GM12872 (cell line): ENCODE data around the gene FYTTD1.
A peak's percentile ranks its signal among the peaks of the same experiment; 100 is the strongest.

ENCODE experiments used
- TF ChIP-seq, protein P1 (sequence below): IDR thresholded peaks from 3 replicates; pipeline ENCODE4 v1.5.1; 2011; ENCODE audit warnings: low read depth, mild to moderate bottlenecking, low read length, moderate library complexity; ENCODE audit not compliant: insufficient read depth

The FYTTD1 gene

DNA sequence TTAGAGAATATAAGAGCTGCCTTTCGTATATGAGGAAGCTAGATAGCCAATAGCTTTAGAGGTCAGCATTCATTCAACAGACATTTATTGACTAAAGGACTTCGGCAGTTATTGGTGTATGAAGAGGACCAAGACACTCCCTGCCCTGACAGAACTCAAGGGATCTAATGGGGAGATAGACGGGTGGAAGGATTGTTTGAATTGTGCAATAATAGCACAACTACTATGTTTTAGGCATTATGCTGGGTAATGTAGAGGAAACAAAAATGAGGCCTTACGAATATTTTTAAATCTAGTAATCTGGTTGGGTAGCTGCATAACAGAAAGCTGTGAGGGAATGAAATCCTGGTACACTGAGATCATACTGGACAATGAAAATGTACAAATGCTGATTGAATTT, 46.4 kb downstream of the FYTTD1 start:
- TF ChIP-seq, protein P1, sequence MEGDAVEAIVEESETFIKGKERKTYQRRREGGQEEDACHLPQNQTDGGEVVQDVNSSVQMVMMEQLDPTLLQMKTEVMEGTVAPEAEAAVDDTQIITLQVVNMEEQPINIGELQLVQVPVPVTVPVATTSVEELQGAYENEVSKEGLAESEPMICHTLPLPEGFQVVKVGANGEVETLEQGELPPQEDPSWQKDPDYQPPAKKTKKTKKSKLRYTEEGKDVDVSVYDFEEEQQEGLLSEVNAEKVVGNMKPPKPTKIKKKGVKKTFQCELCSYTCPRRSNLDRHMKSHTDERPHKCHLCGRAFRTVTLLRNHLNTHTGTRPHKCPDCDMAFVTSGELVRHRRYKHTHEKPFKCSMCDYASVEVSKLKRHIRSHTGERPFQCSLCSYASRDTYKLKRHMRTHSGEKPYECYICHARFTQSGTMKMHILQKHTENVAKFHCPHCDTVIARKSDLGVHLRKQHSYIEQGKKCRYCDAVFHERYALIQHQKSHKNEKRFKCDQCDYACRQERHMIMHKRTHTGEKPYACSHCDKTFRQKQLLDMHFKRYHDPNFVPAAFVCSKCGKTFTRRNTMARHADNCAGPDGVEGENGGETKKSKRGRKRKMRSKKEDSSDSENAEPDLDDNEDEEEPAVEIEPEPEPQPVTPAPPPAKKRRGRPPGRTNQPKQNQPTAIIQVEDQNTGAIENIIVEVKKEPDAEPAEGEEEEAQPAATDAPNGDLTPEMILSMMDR, result no peak

DNA sequence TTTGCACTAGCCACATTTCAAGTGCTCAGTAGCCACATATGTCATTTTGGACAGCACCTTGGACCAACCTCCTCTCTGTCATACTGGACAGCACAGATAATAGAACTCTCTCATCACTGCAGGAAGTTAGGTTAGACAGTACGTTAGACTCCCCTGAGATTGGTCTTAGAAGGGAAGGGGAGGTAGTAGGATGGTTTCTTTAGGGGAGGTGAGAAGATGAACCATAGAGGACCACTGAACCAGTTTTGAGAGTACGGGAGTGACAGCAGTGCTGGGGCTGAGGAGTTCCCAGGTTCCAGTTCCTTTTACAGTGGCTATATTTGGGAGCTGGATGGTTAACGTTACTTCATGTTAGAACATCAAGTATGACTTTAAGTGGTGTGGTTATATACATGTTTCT, 49.2 kb downstream of the FYTTD1 start:
- TF ChIP-seq, protein P1, result no peak

DNA sequence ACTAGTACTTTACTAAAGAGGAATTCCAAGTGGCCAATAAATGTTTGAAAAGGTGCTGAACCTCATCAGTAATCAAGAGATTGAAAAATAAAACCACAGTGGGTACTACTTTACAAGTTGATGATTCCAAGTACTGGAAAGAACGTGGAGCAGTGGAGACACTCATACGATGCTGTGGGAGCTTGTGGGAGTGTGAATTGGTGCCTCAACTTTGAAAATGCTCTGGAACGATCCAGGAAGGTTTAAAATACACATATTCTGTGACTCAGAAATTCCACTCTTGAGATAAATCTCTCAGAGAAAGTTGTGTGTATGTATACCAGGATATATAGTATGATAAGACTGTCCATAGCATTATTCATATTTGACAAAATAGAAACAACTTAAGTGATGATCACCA, 50.7 kb downstream of the FYTTD1 start:
- TF ChIP-seq, protein P1, result no peak

DNA sequence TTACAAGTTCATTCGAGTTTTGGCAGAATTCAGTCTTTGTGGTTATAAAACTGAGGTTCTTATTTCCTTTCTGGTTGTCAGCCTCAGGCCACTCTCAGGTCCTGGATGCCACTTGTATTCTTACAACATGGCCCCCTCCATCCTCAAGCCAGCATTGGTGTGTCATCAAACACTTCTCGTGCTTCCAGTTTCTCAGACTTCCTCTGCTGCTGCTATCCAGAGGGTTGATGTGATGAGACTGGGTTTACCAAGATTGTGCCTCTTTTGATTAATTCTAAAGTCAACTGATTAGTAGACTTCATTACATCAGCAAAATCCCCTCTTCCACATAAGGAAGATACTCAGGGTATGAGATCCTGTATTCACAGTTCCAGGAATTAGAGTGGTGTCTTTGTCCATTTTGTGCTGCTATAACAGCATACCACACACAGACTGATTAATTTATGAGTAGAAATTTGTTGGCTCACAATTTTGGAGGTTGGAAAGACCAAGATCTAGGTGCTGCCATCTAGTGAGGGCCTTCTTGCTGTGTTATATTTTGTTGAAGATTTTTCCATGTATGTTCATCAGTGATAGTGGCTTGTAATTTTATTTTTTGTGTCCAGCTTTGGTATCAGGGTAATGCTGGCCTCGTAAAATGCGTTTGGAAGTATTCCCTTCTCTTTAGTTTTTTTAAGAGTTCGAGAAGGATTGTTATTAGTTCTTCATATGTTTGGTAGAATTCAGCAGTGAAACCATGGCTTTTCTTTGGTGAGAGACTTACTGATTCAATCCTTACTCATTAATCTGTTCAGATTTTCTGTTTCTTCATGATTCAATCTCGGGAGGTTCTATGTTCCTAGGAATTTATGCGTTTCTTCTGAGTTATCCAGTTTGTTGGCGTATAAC, 52.5 kb downstream of the FYTTD1 start:
- TF ChIP-seq, protein P1, result peak; percentile 54; the same call in 2 of the 3 replicates

DNA sequence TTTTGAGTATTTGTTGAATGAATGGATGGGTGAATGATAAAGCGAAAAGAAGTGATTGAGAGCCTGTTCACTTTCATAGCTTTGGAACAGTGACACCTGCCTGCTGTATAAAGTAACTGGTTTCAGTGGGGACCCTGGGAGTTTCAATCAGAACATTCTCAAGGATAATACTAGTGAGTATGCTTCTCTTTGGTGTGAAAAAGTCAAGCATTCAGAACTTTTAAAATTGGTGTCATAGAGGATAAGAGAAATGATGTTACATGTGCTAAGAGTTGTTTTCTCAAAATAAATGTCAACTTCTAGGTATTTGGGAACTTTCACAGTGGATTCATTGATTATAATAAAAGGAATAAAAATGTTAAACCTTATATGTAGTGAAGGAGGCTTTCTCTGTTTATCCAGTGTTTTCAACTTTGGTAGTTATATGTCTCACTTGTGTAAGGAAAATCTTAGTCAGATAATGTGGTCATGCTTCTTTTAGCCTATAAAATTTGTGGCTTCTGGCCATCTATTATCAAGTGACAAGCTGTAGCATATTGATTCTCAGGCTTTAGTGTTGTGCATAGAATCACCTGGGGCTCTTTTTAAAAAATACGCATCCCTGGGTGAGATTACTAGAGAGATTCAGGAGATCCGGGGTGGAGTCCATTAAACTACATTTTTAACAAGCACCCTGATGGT, 53.2 kb downstream of the FYTTD1 start:
- TF ChIP-seq, protein P1, result peak; percentile 29; the same call in 1 of the 3 replicates

DNA sequence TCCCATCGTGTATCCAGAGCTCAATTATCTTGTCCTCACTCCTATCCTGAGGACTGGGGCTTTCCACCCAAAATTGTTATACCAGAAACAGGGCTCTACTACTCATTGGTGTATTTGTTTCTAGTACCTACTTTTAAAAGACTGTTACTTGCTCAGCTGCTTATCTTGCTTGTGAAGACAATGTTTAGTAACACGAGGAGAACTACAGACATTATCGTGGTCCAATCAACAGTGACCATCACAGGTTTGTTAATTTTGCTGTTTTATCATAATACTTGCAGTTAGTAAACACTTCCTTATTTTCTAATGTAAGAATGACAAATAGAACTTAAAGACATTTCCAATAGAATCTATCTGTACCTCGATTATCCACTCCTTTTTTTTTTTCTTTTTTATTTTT, 54.8 kb downstream of the FYTTD1 start:
- TF ChIP-seq, protein P1, result no peak

DNA sequence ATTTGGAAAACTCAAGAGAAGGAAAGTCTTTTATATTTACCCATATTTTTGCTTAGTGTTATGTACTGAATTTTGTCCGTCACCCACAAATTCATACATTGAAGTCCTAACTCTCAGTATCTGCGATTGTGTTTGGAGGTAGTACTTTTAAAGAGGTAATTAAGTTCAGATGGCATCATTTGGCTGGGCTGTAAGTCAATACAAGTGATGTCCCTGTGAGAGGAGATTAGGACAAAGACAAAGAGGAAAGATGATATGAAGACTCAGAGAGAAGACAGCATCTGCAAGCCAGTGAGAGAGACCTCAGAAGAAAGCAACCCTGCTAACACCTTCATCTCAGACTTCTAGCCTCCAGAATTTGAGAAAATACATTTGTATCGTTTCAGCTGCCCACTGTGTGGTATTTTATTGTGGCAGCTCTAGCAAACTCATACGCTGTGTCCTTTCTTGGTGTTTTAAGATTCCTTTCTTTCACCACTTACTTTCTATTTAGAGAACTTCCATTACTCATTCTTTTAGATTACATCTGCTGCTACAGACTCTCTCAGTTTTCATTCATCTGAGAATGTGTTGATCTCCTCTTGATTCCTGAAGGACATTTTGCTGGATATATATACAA, 58.4 kb downstream of the FYTTD1 start:
- TF ChIP-seq, protein P1, result no peak
